ENCODE measurements around the gene ANKRD44. TPM values are rescaled to one million over a fixed set of nuclear protein-coding genes. Genes with fewer than 3 reads are reported as not detected.

ANKRD44 gene
- total and polyA plus RNA-seq, 2 of the 8 experiments (the other 6 are each of a cell fraction or from before 2014, with no cell fraction given): 1.2 to 1.3 TPM

GRCh38 chr2:196963961-196964360 is 346.6 kb downstream of the ANKRD44 start:
- Histone ChIP-seq H3K4me1 (replicated peaks in 1 of 4; ENCODE audit: control insufficient read depth in 3 of 4, insufficient read depth in 4 of 4, low read length in 3 of 4) (peaks cover 0 to 9% (median 4%) of the 10 kb centered on the region in 4 experiments; a peak in 3 of 7 replicates), H3K23ac (ENCODE audit: insufficient read length) (no peak overlapping the region)
- 88% methylated on average over 1 of the region's 1 CpG; no CpG with 5 or more reads in 1 of the 2 experiments for WGBS, 2 experiments (ENCODE audit: extremely low coverage in 1 of 2, insufficient coverage in 1 of 2, insufficient read length in 1 of 2, insufficient replicate concordance in 2 of 2, low coverage in 1 of 2, low lambda C conversion rate in 2 of 2, missing lambda C conversion rate in 1 of 2)
- TF ChIP-seq SRF (IDR thresholded peaks at IDR 0.05; ENCODE audit: low read depth, low read length) (no peak), POLR2A (IDR thresholded peaks at IDR 0.05; ENCODE audit: control extremely low read depth in 1 of 2, low read depth in 2 of 2, low read length in 2 of 2) (no peak), HDAC6 (IDR thresholded peaks at IDR 0.05; ENCODE audit: low read depth, low read length) (no peak), MAX (IDR thresholded peaks at IDR 0.05) (no peak), BRCA1 (IDR thresholded peaks at IDR 0.05; ENCODE audit: low read depth, low read length) (no peak), TBP (IDR thresholded peaks at IDR 0.05; ENCODE audit: low read depth, low read length) (no peak), SP4 (IDR thresholded peaks at IDR 0.05; ENCODE audit: low read length) (no peak), RAD21 (IDR thresholded peaks at IDR 0.05 in 1 of 2, conservative IDR thresholded peaks at IDR 0.05 in 1 of 2; ENCODE audit: low read depth in 2 of 2, low read length in 2 of 2) (no peak), RXRA (IDR thresholded peaks at IDR 0.05; ENCODE audit: insufficient read depth, low read depth, low read length) (no peak), KDM1A (IDR thresholded peaks at IDR 0.05; ENCODE audit: borderline replicate concordance, low read length) (no peak), NRF1 (IDR thresholded peaks at IDR 0.05; ENCODE audit: low read depth, low read length) (no peak), SP1 (IDR thresholded peaks at IDR 0.05; ENCODE audit: low read depth, low read length) (no peak)

More at GRCh38 chr2:196963961-196964360, 346.6 kb downstream of the ANKRD44 start:
- Histone ChIP-seq H2BK15ac (ENCODE audit: low read length) (no peak overlapping the region), H2BK12ac (ENCODE audit: low read depth, low read length) (no peak overlapping the region), H3K23me2 (ENCODE audit: low read depth, low read length) (no peaks in the 10 kb centered on the region), H4K20me1 (replicated peaks in 1 of 2; ENCODE audit: control insufficient read depth in 1 of 2, insufficient read depth in 2 of 2, low read length in 2 of 2) (no peaks in the 10 kb centered on the region), H3K4me2 (ENCODE audit: insufficient read depth in 1 of 2, low read depth in 2 of 2, low read length in 2 of 2) (no peak overlapping the region), H3K79me2 (ENCODE audit: control insufficient read depth in 1 of 2, insufficient read depth in 2 of 2, low read length in 2 of 2) (no peaks in the 10 kb centered on the region), H3K4ac (replicated peaks; ENCODE audit: insufficient read length, low read depth, low read length) (no peak overlapping the region), H2AFZ (ENCODE audit: low read length) (peak overlapping the region; percentile 43; the same call in 1 of the 2 replicates), H3K56ac (replicated peaks; ENCODE audit: insufficient read length, low read depth, low read length) (no peak overlapping the region), H3K79me1 (ENCODE audit: low read depth, low read length) (no peaks in the 10 kb centered on the region), H3K9me3 (ENCODE audit: insufficient read depth in 2 of 2, low read depth in 1 of 2, low read length in 1 of 2) (peaks cover 5 to 13% of the 10 kb centered on the region in 2 experiments), H4K8ac (ENCODE audit: extremely low read depth, insufficient read depth, low read length) (no peak overlapping the region), H3K18ac (ENCODE audit: extremely low read depth, low read length) (no peak overlapping the region), H3K27me3 (replicated peaks in 1 of 4; ENCODE audit: control insufficient read depth in 3 of 4, extremely low read depth in 1 of 4, insufficient read depth in 3 of 4, low read length in 3 of 4) (no peaks in the 10 kb centered on the region; a peak in 1 of 7 replicates), H3K36me3 (ENCODE audit: control insufficient read depth in 2 of 4, insufficient read depth in 4 of 4, low read length in 3 of 4) (no peaks in the 10 kb centered on the region; a peak in 1 of 8 replicates), H2BK5ac (ENCODE audit: low read depth, low read length) (no peak overlapping the region), H3K14ac (ENCODE audit: insufficient read length) (no peak overlapping the region), H2AK5ac (ENCODE audit: low read depth, low read length) (no peak overlapping the region), H4K91ac (replicated peaks; ENCODE audit: insufficient read length, low read length) (peak overlapping the region; percentile 38), H2BK20ac (ENCODE audit: low read length) (no peak overlapping the region), H3K27ac (ENCODE audit: low read depth, low read length) (no peak overlapping the region), H3K4me3 (ENCODE audit: extremely low read depth in 1 of 4, insufficient read depth in 2 of 4, low read depth in 3 of 4, low read length in 4 of 4) (no peak overlapping the region), H3K9ac (replicated peaks in 1 of 4; ENCODE audit: extremely low read depth in 1 of 4, low read depth in 3 of 4, low read length in 3 of 4) (no peak overlapping the region), H2BK120ac (replicated peaks; ENCODE audit: low read depth, low read length) (no peak overlapping the region), H4K5ac (ENCODE audit: insufficient read length, low read depth, low read length) (no peak overlapping the region)
- POLR2A ChIA-PET (ENCODE audit: partially characterized antibody): no interaction called here
- CTCF ChIA-PET (ENCODE audit: partially characterized antibody): interaction anchor here (0.9 to 1.2 kb wide), 2 partner anchors 9 to 25 kb away, joined by 4 to 5 read pairs; no protein-coding TSS in a partner anchor
- no peak for DNase-seq (ENCODE audit: low read depth in 1 of 2, low spot score in 2 of 2)
- FAIRE-seq: no peak

Measured in H1 (cell line).